GM19397 (cell line): ENCODE measurements around the gene RAB6A.

Experiments used
- ATAC-seq: cut with Tn5 transposase; IDR thresholded peaks from one replicate; pipeline ENCODE4 v1.9.1; 2021; ENCODE audit warnings: mild to moderate bottlenecking, moderate library complexity; ENCODE audit not compliant: unreplicated experiment

Gene RAB6A

DNA sequence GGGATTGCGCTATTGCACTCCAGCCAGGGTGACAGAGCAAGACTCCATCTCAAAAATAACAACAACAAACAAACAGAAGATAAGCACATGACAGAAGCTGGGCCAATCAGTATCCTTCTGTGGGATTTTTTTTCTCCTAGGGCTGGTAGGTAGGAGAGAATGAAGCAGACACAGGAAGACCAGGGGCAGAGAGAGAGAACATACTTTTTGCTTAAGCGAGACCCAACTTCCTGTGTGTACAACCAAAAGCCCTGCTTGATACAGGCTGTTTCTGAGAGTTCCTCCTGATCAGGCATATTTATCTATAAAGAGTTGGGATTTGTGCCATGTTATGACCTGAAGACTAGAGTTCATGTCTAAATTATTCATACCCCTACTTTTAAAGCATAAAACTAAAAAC, 126.9 kb downstream of the RAB6A start:
- no peak for ATAC-seq

DNA sequence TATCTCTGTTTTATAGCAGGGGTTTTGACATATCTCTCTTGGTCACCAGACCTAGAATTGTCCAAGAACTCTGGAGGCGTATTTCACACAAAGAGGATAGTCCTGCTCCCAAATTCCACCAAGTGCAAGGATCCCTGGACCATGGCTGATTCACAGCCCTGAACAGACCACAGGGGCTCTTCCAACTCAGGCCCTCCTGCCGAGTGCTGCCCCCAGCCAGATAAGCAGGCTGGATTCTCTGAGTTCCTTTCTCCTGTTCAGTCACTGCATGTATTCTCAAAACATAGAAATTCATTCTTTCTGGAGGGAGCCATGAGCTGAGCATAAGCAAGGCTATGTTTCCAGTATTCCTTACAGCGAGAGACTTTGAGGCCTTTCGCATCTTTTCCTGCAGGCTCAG, 127.9 kb downstream of the RAB6A start:
- ATAC-seq = no peak

DNA sequence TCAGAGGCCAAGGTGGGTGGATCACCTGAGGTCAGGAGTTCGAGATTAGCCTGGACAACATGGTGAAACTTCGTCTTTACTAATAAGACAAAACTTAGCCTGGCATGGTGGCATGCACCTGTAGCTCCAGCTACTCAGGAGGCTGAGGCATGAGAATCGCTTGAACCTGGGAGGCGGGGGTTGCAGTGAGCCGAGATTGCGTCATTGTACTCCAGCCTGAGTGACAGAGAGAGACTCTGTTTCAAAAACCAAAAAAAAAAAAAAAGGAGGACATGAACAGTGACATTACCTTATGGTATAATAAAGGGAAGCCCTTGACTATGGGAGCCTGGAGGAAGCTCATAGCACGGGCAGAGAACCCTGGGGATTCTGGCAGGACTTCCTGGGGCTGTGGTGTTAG, 131.0 kb downstream of the RAB6A start:
- ATAC-seq = no peak

DNA sequence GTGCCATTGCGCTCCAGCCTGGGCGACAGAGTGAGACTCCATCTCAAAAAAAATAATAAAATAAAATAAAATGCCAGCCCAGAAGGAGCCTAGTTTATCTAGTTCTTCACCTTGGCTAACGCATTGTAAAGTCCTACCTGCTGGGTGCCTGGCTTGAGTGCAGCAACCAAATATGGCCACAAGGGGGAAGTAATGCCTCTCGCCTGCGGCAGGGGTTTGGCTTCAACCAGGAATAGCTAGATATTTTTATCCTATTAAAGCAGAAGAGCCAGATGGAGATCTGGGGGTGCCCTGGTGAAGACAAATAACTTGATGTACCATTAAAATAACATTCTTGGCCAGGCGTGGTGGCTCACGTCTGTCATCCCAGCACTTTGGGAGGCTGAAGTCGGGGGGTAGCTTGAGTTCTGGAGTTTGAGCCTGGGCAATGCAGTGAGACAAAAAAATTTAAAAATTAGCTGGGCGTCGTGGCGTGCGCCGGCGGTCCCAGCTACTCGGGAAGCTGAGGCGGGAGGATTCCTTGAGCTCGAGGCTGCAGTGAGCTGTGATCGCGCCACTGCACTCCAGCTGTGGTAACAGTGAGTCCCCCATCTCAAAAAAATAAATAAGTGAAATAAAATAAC, 135.1 kb downstream of the RAB6A start:
- ATAC-seq = no peak
